ENCODE results near the gene SMTN.
"Not testable (repeated sequence)": the region's sequence is repeated elsewhere in the genome, so short reads cannot be mapped to it uniquely, and the experiment has no call there.

Gene SMTN

GRCh38 chr22:31094741-31095140, 13.6 kb downstream of the SMTN start:
- no peak overlapping the region for H3K27ac ChIP-seq
- no peak for TF ChIP-seq CTCF (conservative IDR thresholded peaks at IDR 0.05)

- no peak overlapping the region for H3K27ac ChIP-seq
- no peak for TF ChIP-seq CTCF (conservative IDR thresholded peaks at IDR 0.05)
These were observed 14.6 kb downstream of the SMTN start for GRCh38 chr22:31095637-31096249.

- no peak for TF ChIP-seq CTCF (conservative IDR thresholded peaks at IDR 0.05)
- no peak overlapping the region for H3K27ac ChIP-seq
These were observed 15.7 kb downstream of the SMTN start for GRCh38 chr22:31096657-31097279.

- H3K27ac ChIP-seq, result not testable (repeated sequence)
These were observed 16.4 kb downstream of the SMTN start for GRCh38 chr22:31097539-31097938.

- no peak for TF ChIP-seq CTCF (conservative IDR thresholded peaks at IDR 0.05)
- no peak overlapping the region for H3K27ac ChIP-seq
These were observed 17.0 kb downstream of the SMTN start for GRCh38 chr22:31097941-31098631.

GRCh38 chr22:31098632-31099110, 17.6 kb downstream of the SMTN start:
- TF ChIP-seq CTCF (conservative IDR thresholded peaks at IDR 0.05), result no peak
- no peak overlapping the region for H3K27ac ChIP-seq

GRCh38 chr22:31099386-31099785, 18.3 kb downstream of the SMTN start:
- TF ChIP-seq CTCF (conservative IDR thresholded peaks at IDR 0.05), result no peak
- no peak overlapping the region for H3K27ac ChIP-seq
